ENCODE results near the gene RGMB. TPM values are rescaled to one million over a fixed set of nuclear protein-coding genes. Genes with fewer than 3 reads are reported as not detected.

RGMB gene
- total RNA-seq, 1 experiment from 2014 or later = 19.3 TPM

- no peak overlapping the region for H4K91ac ChIP-seq (ENCODE audit: insufficient read length, low read depth, low read length)
- Mint-ChIP-seq H3K4me3 (peak overlapping the region; percentile 79 to 95), H3K27ac (0 out of 7 replicates have a peak overlapping the region, but pooled peaks of 1 of the 3 experiments have one; percentile 43), H3K27me3 (ENCODE audit: low read depth) (peaks cover 17% of the 10 kb centered on the region), H3K36me3 (ENCODE audit: insufficient read depth in 1 of 3, low read depth in 3 of 3) (peaks cover 11 to 22% (median 21%) of the 10 kb centered on the region in 3 experiments), H3K4me1 (peaks cover 37 to 39% of the 10 kb centered on the region in 2 experiments), H3K9me3 (no peaks in the 10 kb centered on the region)
- H2AFZ ChIP-seq (ENCODE audit: low read length) = no peak overlapping the region
- no peak overlapping the region for H3K27ac ChIP-seq (ENCODE audit: insufficient read length, low read depth, low read length)
- no peak overlapping the region for H3K9ac ChIP-seq (ENCODE audit: extremely low read depth, insufficient read length, low read length)
- H3K79me2 ChIP-seq (ENCODE audit: insufficient read depth, low read length) = peaks cover 20% of the 10 kb centered on the region; the same call in 1 of the 2 replicates
- H3K23ac ChIP-seq (ENCODE audit: insufficient read length, low read depth, low read length) = no peak overlapping the region
- peaks cover 8% of the 10 kb centered on the region for H3K79me1 ChIP-seq (ENCODE audit: insufficient read depth, low read depth, low read length, poor library complexity, severe bottlenecking)
- H2BK120ac ChIP-seq (ENCODE audit: low read depth, low read length, poor library complexity, severe bottlenecking) = no peak overlapping the region
- H3K23me2 ChIP-seq (ENCODE audit: insufficient read length, low read depth, low read length, poor library complexity, severe bottlenecking) = peaks cover 4% of the 10 kb centered on the region
- H2BK15ac ChIP-seq (ENCODE audit: low read depth, low read length) = no peak overlapping the region
- H3K14ac ChIP-seq (ENCODE audit: insufficient read depth, low read length) = no peak overlapping the region
- H3T11ph ChIP-seq (ENCODE audit: low read length) = no peak overlapping the region
- H4K8ac ChIP-seq (replicated peaks; ENCODE audit: insufficient read length, low read depth, low read length) = no peak overlapping the region
- H3K4me1 ChIP-seq (ENCODE audit: insufficient read depth, low read length) = peaks cover 3% of the 10 kb centered on the region; the same call in 1 of the 2 replicates
- H3K4me2 ChIP-seq (ENCODE audit: insufficient read depth, insufficient read length, low read length) = peak overlapping the region; percentile 88
- H3K18ac ChIP-seq (ENCODE audit: insufficient read length, low read depth, low read length) = no peak overlapping the region
- no peak overlapping the region for H2BK20ac ChIP-seq (ENCODE audit: low read depth, low read length, poor library complexity, severe bottlenecking)
- H3K27me3 ChIP-seq (ENCODE audit: insufficient read depth, low read length) = peaks cover 4% of the 10 kb centered on the region; the same call in 1 of the 2 replicates
- no peak overlapping the region for H2BK12ac ChIP-seq (ENCODE audit: insufficient read length, low read depth, low read length)
- WGBS (ENCODE audit: extremely low coverage, insufficient read length, low lambda C conversion rate) = no CpG with 5 or more reads among the region's 7 CpGs
- no peak overlapping the region for H4K5ac ChIP-seq (ENCODE audit: insufficient read length, low read depth, low read length)
- no peak overlapping the region for H3K4ac ChIP-seq (ENCODE audit: low read depth, low read length)
- TF ChIP-seq CTCF (conservative IDR thresholded peaks at IDR 0.05) = no peak
- H3K56ac ChIP-seq (ENCODE audit: insufficient read length, low read depth, low read length) = no peak overlapping the region
- no peaks in the 10 kb centered on the region for H4K20me1 ChIP-seq (ENCODE audit: control insufficient read depth, insufficient read depth, insufficient read length)
- H2AK5ac ChIP-seq (ENCODE audit: insufficient read length, low read length) = no peak overlapping the region
- no peak for DNase-seq
- no peak overlapping the region for H2BK5ac ChIP-seq (ENCODE audit: insufficient read length, low read length)
- H3K9me3 ChIP-seq (ENCODE audit: control insufficient read depth, low read depth, low read length) = no peaks in the 10 kb centered on the region
Measured at GRCh38 chr5:98776066-98776705, 2.7 kb downstream of the RGMB start.
